Testis (tissue), 2 donors: ENCODE data around the gene RUNDC3A.

ENCODE experiments used
- POLR2A ChIP-seq: fragments of 450-650 bp; IDR thresholded peaks from one replicate; pipeline ENCODE4 v1.6.1; 2017; ENCODE audit warnings: antibody characterized with exemption, mild to moderate bottlenecking, moderate library complexity
- TF ChIP-seq, protein P1 (sequence below), 3 experiments: fragments of 450-650 bp in 2 of 3; fragments of 200-600 bp in 1 of 3; sonication (generic) in 1 of 3; IDR thresholded peaks; one replicate each; pipeline ENCODE4 v1.5.1; 2016 to 2019; ENCODE audit warnings: antibody characterized with exemption in 3 of 3, mild to moderate bottlenecking in 2 of 3, moderate library complexity in 1 of 3

DNA sequence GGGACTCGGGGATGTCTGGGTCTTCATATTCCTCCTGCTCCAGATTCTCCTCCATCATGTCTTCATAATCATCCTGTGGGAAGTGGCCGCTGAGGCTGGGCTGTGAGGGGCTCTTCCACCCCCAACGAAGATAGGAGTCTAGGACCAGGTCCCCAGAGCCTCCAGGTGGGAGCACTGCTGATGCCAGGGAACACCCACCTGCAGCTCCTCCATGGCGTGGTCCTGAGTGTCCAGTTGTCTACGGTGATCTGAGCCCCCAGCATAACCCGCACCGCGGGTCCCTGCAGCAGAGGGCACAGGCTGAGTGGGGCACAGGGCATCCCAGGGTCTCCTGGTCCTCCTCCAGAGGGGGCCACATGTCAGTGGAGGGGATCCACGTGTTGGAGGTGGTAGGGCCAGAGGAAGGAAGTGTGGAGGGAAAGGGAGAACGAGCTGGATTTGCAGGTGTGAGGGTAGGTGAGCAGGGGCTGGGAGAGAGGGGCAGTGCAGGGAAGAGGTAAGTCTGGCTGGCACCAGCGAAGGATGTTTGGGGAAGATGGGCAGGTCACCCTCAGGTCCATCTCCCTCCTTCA lies 45.7 kb upstream of the RUNDC3A start:
- TF ChIP-seq, protein P1, sequence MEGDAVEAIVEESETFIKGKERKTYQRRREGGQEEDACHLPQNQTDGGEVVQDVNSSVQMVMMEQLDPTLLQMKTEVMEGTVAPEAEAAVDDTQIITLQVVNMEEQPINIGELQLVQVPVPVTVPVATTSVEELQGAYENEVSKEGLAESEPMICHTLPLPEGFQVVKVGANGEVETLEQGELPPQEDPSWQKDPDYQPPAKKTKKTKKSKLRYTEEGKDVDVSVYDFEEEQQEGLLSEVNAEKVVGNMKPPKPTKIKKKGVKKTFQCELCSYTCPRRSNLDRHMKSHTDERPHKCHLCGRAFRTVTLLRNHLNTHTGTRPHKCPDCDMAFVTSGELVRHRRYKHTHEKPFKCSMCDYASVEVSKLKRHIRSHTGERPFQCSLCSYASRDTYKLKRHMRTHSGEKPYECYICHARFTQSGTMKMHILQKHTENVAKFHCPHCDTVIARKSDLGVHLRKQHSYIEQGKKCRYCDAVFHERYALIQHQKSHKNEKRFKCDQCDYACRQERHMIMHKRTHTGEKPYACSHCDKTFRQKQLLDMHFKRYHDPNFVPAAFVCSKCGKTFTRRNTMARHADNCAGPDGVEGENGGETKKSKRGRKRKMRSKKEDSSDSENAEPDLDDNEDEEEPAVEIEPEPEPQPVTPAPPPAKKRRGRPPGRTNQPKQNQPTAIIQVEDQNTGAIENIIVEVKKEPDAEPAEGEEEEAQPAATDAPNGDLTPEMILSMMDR (IDR thresholded peaks at IDR 0.05) = no peak
- TF ChIP-seq POLR2A = no peak
